Transverse colon (tissue), 4 donors: Measurements from ENCODE around the gene PAK1. TPM values are rescaled to one million over a fixed set of nuclear protein-coding genes. Genes with fewer than 3 reads are reported as not detected.

Source experiments
- DNase-seq: peaks from one replicate; pipeline ENCODE4 v3.0.0-alpha.2; 2019
- H3K27ac ChIP-seq, 4 donors: fragments of 200-600 bp; sonication (generic); 2 replicates each; pipeline ENCODE4 v1.5.1; 2016 to 2018; ENCODE audit warnings: inconsistent platforms in 4 of 4
- H3K27me3 ChIP-seq: fragments of 200-600 bp; sonication (generic); 2 replicates; pipeline ENCODE4 v1.5.1; 2017; ENCODE audit warnings: inconsistent platforms
- H3K36me3 ChIP-seq, 4 donors: fragments of 200-600 bp; sonication (generic); 2 replicates each; pipeline ENCODE4 v1.5.1; 2017 to 2019; ENCODE audit warnings: inconsistent platforms in 4 of 4
- H3K4me1 ChIP-seq, 4 donors: fragments of 200-600 bp; sonication (generic); 2 replicates each; pipeline ENCODE4 v1.5.1; 2017 to 2020; ENCODE audit warnings: inconsistent platforms in 4 of 4
- H3K4me3 ChIP-seq, 4 donors: fragments of 200-600 bp; sonication (generic); 1 replicate in 1 of 4; 2 replicates in 3 of 4; pipeline versions ENCODE4 v1.5.1 to v1.6.1; 2017 to 2019; ENCODE audit warnings: inconsistent platforms in 4 of 4
- H3K9me3 ChIP-seq, 2 donors: fragments of 200-600 bp; sonication (generic); 2 replicates each; pipeline ENCODE4 v1.5.1; 2017 to 2019; ENCODE audit warnings: inconsistent platforms in 2 of 2
- EP300 ChIP-seq: sonication (generic); formaldehyde crosslinking; IDR thresholded peaks from one replicate; pipeline ENCODE4 v1.6.1; 2017; ENCODE audit warnings: antibody characterized with exemption, low read depth
- POLR2A ChIP-seq: fragments of 450-650 bp; IDR thresholded peaks from one replicate; pipeline ENCODE4 v1.6.1; 2016; ENCODE audit warnings: antibody characterized with exemption, mild to moderate bottlenecking, moderate library complexity
- POLR2AphosphoS5 ChIP-seq, 3 donors: sonication (generic); formaldehyde crosslinking; IDR thresholded peaks; one replicate each; pipeline ENCODE4 v1.6.1; 2016; ENCODE audit warnings: antibody characterized with exemption in 3 of 3
- WGBS, 2 donors: methylation state at CpG; one replicate each; pipeline ENCODE4 v1.1.5; 2018; ENCODE audit warnings: low coverage in 1 of 2; 5-methylcytosine and 5-hydroxymethylcytosine counted together
- in situ Hi-C, 4 donors: fragments of 200-750 bp; cut with MboI; loops; one replicate each; pipeline versions ENCODE4 v1.15.0 to v1.15.1; 2017; ENCODE audit warnings: low sequenced_read_pairs in 3 of 4, low pct_ligation_motif_present in 1 of 4, low pct_unique_long_range_greater_than_20kb in 1 of 4
- intact Hi-C: fragments of 100-400 bp; cut with DNase I; formaldehyde crosslinking; loops from one replicate; pipeline ENCODE4 v1.15.1; 2023; ENCODE audit warnings: low total_unique reads
- total RNA-seq, 4 donors: library from RNA; depleted of rRNA; stranded (reverse); fragments of >200 nt; gene quantifications; one replicate each; pipeline ENCODE4 v1.1.0, GENCODE V29; 2016
- TF ChIP-seq, protein P1 (sequence below), 5 experiments: fragments of 200-600 bp in 3 of 5; fragments of 450-650 bp in 2 of 5; sonication (generic) in 3 of 5; IDR thresholded peaks; 1 replicate in 2 of 5; 2 replicates in 3 of 5; pipeline ENCODE4 v1.5.1; 2016 to 2017; ENCODE audit warnings: antibody characterized with exemption in 5 of 5, inconsistent platforms in 3 of 5, mild to moderate bottlenecking in 2 of 5, moderate library complexity in 1 of 5

The PAK1 gene
- total RNA-seq, 4 donors from 2014 or later = 104 to 222 (median 128) TPM

- H3K4me3 ChIP-seq = no peak overlapping the region
- intact Hi-C loops (no loop called here), in situ Hi-C loops (no loop called here)
- no peaks in the 10 kb centered on the region for H3K9me3 ChIP-seq
- DNase-seq = no peak
- H3K27ac ChIP-seq = peak overlapping the region in 3 of 4 donors; percentile 8 to 53 (median 51)
- H3K36me3 ChIP-seq = no peaks in the 10 kb centered on the region
- TF ChIP-seq EP300 (no peak), POLR2AphosphoS5 (IDR thresholded peaks at IDR 0.05) (no peak), POLR2A (no peak)
- TF ChIP-seq, protein P1, sequence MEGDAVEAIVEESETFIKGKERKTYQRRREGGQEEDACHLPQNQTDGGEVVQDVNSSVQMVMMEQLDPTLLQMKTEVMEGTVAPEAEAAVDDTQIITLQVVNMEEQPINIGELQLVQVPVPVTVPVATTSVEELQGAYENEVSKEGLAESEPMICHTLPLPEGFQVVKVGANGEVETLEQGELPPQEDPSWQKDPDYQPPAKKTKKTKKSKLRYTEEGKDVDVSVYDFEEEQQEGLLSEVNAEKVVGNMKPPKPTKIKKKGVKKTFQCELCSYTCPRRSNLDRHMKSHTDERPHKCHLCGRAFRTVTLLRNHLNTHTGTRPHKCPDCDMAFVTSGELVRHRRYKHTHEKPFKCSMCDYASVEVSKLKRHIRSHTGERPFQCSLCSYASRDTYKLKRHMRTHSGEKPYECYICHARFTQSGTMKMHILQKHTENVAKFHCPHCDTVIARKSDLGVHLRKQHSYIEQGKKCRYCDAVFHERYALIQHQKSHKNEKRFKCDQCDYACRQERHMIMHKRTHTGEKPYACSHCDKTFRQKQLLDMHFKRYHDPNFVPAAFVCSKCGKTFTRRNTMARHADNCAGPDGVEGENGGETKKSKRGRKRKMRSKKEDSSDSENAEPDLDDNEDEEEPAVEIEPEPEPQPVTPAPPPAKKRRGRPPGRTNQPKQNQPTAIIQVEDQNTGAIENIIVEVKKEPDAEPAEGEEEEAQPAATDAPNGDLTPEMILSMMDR (IDR thresholded peaks at IDR 0.05) = no peak
- WGBS, 2 donors = 40 to 43% methylated on average over 1 of the region's 1 CpG
- H3K27me3 ChIP-seq = no peaks in the 10 kb centered on the region
- H3K4me1 ChIP-seq = peaks cover 10 to 70% (median 44%) of the 10 kb centered on the region in 4 donors
These were observed 76.3 kb downstream of the PAK1 start for GRCh38 chr11:77397631-77398030.

DNA sequence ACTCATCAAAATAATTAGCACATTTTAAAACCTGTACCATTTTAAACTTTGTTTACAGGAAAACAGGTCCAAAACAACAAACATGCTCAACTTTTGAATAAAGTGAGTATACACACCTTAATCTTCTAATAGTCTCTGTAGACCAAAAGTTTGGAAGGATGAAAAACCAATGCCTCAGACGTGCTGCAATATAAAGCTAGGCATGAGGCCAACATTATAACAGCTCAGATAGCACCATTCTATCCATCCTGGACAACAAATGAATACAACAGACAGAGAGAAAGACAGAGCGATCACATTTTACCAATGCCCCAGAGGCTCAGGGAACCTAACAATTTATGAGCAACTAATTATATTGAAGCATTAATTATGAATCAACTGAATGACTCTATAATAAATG, 77.0 kb downstream of the PAK1 start:
- in situ Hi-C loops (no loop called here), intact Hi-C loops (no loop called here)
- no peaks in the 10 kb centered on the region for H3K27me3 ChIP-seq
- H3K27ac ChIP-seq = peak overlapping the region in 3 of 4 donors; percentile 8 to 53 (median 51)
- WGBS, 2 donors = 39 to 46% methylated on average over 2 of the region's 2 CpGs
- no peaks in the 10 kb centered on the region for H3K9me3 ChIP-seq
- no peak for DNase-seq
- peaks cover 10 to 75% (median 45%) of the 10 kb centered on the region in 4 donors for H3K4me1 ChIP-seq
- TF ChIP-seq, protein P1 (IDR thresholded peaks at IDR 0.05) = no peak
- TF ChIP-seq POLR2AphosphoS5 (IDR thresholded peaks at IDR 0.05) = no peak
- no peak for TF ChIP-seq EP300
- TF ChIP-seq POLR2A = no peak
- no peaks in the 10 kb centered on the region for H3K36me3 ChIP-seq
- no peak overlapping the region for H3K4me3 ChIP-seq

DNA sequence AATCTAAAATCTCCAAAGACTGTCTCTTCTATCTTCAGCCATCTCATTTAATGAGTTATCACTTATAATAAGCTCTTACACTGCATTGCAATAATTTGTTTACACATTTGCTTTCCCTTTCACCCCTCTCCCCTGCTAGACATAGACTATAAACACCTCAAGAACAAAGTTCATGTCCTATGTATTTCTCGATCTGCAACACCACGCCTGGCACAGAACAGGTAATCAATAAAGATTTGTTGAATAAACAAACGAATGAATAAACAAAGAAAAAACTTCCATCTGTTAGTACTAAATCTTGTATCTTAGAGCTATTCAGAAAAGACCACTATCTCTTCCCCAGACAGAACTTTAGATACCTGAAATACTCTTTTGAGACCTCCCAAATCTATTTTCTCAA, 77.6 kb downstream of the PAK1 start:
- WGBS, 2 donors = 41 to 62% methylated on average over 3 of the region's 3 CpGs
- Histone ChIP-seq H3K9me3 (no peaks in the 10 kb centered on the region), H3K27ac (peak overlapping the region; percentile 17 to 51 (median 39)), H3K4me3 (no peak overlapping the region), H3K27me3 (no peaks in the 10 kb centered on the region), H3K4me1 (peaks cover 10 to 73% (median 39%) of the 10 kb centered on the region in 4 donors), H3K36me3 (no peaks in the 10 kb centered on the region)
- intact Hi-C loops (no loop called here), in situ Hi-C loops (no loop called here)
- TF ChIP-seq POLR2A (no peak), POLR2AphosphoS5 (IDR thresholded peaks at IDR 0.05) (no peak), EP300 (no peak)
- TF ChIP-seq, protein P1 (IDR thresholded peaks at IDR 0.05) = no peak
- no peak for DNase-seq

GRCh38 chr11:77395460-77396173, 78.3 kb downstream of the PAK1 start:
- intact Hi-C loops = no loop called here
- TF ChIP-seq EP300 = no peak
- TF ChIP-seq, protein P1 (IDR thresholded peaks at IDR 0.05) = no peak
- no peak for TF ChIP-seq POLR2A
- no peak for TF ChIP-seq POLR2AphosphoS5 (IDR thresholded peaks at IDR 0.05)
- no peaks in the 10 kb centered on the region for H3K27me3 ChIP-seq
- no peaks in the 10 kb centered on the region for H3K36me3 ChIP-seq
- 55 to 56% methylated on average over 3 of the region's 3 CpGs for WGBS, 2 donors
- no peak overlapping the region for H3K4me3 ChIP-seq
- no peak for DNase-seq
- peaks cover 10 to 66% (median 37%) of the 10 kb centered on the region in 4 donors for H3K4me1 ChIP-seq
- in situ Hi-C loops = no loop called here
- no peaks in the 10 kb centered on the region for H3K9me3 ChIP-seq
- H3K27ac ChIP-seq = peak overlapping the region; percentile 17 to 51 (median 39)
